Neural progenitor cell (in vitro differentiated cells): ENCODE measurements around the gene HOXD1.

Source experiments
- EZH2 ChIP-seq: fragments of 200-600 bp; sonication (generic); IDR thresholded peaks from 2 replicates; pipeline ENCODE4 v1.6.1; 2017; ENCODE audit warnings: antibody characterized with exemption, mild to moderate bottlenecking, moderate library complexity
- TF ChIP-seq, protein P1 (sequence below): fragments of 200-600 bp; sonication (generic); IDR thresholded peaks from 2 replicates; pipeline ENCODE4 v1.5.1; 2017; ENCODE audit warnings: antibody characterized with exemption, mild to moderate bottlenecking

DNA sequence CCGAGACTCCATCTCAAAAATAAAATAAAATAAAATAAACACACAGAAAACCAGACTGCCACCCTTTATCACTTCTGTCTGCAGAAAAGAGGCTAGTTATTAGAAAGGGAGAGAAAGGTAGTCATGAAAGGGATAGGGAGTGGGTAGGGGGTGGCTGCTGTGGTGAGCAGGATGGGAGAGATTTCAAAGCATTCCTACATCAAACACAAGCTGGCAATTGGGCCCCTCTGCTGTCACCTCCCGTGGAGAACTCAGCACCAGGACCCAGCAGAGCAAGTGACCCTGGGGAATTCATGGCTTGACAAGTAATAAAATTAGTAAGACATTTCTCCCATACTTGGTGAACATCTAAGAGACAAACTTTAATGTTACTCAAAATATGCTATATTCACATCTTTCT is 3.7 kb upstream of the HOXD1 start:
- no peak for TF ChIP-seq EZH2
- TF ChIP-seq, protein P1, sequence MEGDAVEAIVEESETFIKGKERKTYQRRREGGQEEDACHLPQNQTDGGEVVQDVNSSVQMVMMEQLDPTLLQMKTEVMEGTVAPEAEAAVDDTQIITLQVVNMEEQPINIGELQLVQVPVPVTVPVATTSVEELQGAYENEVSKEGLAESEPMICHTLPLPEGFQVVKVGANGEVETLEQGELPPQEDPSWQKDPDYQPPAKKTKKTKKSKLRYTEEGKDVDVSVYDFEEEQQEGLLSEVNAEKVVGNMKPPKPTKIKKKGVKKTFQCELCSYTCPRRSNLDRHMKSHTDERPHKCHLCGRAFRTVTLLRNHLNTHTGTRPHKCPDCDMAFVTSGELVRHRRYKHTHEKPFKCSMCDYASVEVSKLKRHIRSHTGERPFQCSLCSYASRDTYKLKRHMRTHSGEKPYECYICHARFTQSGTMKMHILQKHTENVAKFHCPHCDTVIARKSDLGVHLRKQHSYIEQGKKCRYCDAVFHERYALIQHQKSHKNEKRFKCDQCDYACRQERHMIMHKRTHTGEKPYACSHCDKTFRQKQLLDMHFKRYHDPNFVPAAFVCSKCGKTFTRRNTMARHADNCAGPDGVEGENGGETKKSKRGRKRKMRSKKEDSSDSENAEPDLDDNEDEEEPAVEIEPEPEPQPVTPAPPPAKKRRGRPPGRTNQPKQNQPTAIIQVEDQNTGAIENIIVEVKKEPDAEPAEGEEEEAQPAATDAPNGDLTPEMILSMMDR = no peak
